Peyer's patch (tissue), 4 donors: ENCODE results near the gene PTGER2. TPM values are rescaled to one million over a fixed set of nuclear protein-coding genes. Genes with fewer than 3 reads are reported as not detected.

ENCODE experiments used
- DNase-seq, 3 donors: peaks; one replicate each; pipeline ENCODE4 v3.0.0-alpha.2; 2017 to 2019
- H3K27ac ChIP-seq, 4 donors: fragments of 200-600 bp; sonication (generic); one replicate each; pipeline ENCODE4 v1.5.1; 2016 to 2019
- H3K27me3 ChIP-seq, 2 donors: fragments of 200-600 bp; sonication (generic); one replicate each; pipeline ENCODE4 v1.5.1; 2019
- H3K36me3 ChIP-seq, 3 donors: fragments of 200-600 bp; sonication (generic); one replicate each; pipeline ENCODE4 v1.5.1; 2016 to 2019
- H3K4me1 ChIP-seq, 4 donors: fragments of 200-600 bp; sonication (generic); one replicate each; pipeline ENCODE4 v1.5.1; 2016 to 2019
- H3K4me3 ChIP-seq, 4 donors: fragments of 200-600 bp; sonication (generic); 1 replicate in 3 of 4; 2 replicates in 1 of 4; pipeline ENCODE4 v1.5.1; 2016 to 2019; ENCODE audit warnings: mild to moderate bottlenecking in 1 of 4
- H3K9me3 ChIP-seq, 4 donors: fragments of 200-600 bp; sonication (generic); one replicate each; pipeline ENCODE4 v1.5.1; 2016 to 2019; ENCODE audit warnings: mild to moderate bottlenecking in 1 of 4
- POLR2A ChIP-seq, 2 donors: fragments of 450-650 bp; IDR thresholded peaks; one replicate each; pipeline ENCODE4 v1.5.1; 2017; ENCODE audit warnings: antibody characterized with exemption in 2 of 2, mild to moderate bottlenecking in 2 of 2, moderate library complexity in 2 of 2
- total RNA-seq, 4 donors: library from RNA; depleted of rRNA; stranded (reverse); fragments of >200 nt; gene quantifications; one replicate each; pipeline ENCODE4 v1.1.0, GENCODE V29; 2016
- TF ChIP-seq, protein P1 (sequence below), 6 experiments: fragments of 450-650 bp in 4 of 6; fragments of 200-600 bp in 2 of 6; sonication (generic) in 1 of 6; IDR thresholded peaks; one replicate each; pipeline ENCODE4 v1.5.1; 2017 to 2019; ENCODE audit warnings: antibody characterized with exemption in 6 of 6, mild to moderate bottlenecking in 3 of 6, moderate library complexity in 1 of 6

Gene PTGER2
- total RNA-seq, 4 donors from 2014 or later, result 2.7 to 6.4 (median 4.9) TPM

DNA sequence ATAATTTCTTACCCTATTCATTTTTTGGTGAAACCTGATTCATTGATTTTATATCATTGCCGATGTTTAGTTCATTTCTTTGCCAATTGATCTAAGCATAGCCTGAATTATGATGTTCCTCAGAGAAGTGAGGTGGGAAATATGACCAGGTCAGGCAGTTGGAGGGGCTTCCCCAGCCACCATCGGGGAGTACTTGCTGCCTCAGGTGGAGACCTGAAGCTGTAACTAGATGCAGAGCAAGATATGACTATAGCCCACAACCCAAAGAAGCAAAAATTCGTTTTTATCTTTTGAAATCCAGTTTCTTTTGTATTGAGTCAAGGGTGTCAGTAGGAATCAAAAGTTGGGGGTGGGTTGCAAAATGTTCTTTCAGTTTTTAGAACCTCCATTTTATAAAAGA lies 38.7 kb upstream of the PTGER2 start:
- Histone ChIP-seq H3K27me3 (no peaks in the 10 kb centered on the region), H3K4me1 (no peaks in the 10 kb centered on the region), H3K27ac (no peak overlapping the region), H3K4me3 (no peak overlapping the region), H3K36me3 (no peaks in the 10 kb centered on the region), H3K9me3 (no peaks in the 10 kb centered on the region)
- no peak for DNase-seq
- TF ChIP-seq POLR2A (IDR thresholded peaks at IDR 0.05), result no peak
- TF ChIP-seq, protein P1, sequence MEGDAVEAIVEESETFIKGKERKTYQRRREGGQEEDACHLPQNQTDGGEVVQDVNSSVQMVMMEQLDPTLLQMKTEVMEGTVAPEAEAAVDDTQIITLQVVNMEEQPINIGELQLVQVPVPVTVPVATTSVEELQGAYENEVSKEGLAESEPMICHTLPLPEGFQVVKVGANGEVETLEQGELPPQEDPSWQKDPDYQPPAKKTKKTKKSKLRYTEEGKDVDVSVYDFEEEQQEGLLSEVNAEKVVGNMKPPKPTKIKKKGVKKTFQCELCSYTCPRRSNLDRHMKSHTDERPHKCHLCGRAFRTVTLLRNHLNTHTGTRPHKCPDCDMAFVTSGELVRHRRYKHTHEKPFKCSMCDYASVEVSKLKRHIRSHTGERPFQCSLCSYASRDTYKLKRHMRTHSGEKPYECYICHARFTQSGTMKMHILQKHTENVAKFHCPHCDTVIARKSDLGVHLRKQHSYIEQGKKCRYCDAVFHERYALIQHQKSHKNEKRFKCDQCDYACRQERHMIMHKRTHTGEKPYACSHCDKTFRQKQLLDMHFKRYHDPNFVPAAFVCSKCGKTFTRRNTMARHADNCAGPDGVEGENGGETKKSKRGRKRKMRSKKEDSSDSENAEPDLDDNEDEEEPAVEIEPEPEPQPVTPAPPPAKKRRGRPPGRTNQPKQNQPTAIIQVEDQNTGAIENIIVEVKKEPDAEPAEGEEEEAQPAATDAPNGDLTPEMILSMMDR (IDR thresholded peaks at IDR 0.05), result no peak

GRCh38 chr14:52277552-52277951 lies 36.6 kb upstream of the PTGER2 start:
- H3K27ac ChIP-seq, result no peak overlapping the region
- no peak overlapping the region for H3K4me3 ChIP-seq
- TF ChIP-seq, protein P1 (IDR thresholded peaks at IDR 0.05), result no peak
- no peak for TF ChIP-seq POLR2A (IDR thresholded peaks at IDR 0.05)
- H3K9me3 ChIP-seq, result no peaks in the 10 kb centered on the region
- H3K36me3 ChIP-seq, result no peaks in the 10 kb centered on the region
- no peaks in the 10 kb centered on the region for H3K27me3 ChIP-seq
- no peaks in the 10 kb centered on the region for H3K4me1 ChIP-seq
- DNase-seq, result no peak

- Histone ChIP-seq H3K27ac (no peak overlapping the region), H3K36me3 (no peaks in the 10 kb centered on the region), H3K4me1 (no peaks in the 10 kb centered on the region), H3K9me3 (no peaks in the 10 kb centered on the region), H3K27me3 (no peaks in the 10 kb centered on the region), H3K4me3 (no peak overlapping the region)
- DNase-seq, result no peak
- no peak for TF ChIP-seq POLR2A (IDR thresholded peaks at IDR 0.05)
- TF ChIP-seq, protein P1 (IDR thresholded peaks at IDR 0.05), result no peak
These were observed 34.7 kb upstream of the PTGER2 start for GRCh38 chr14:52279408-52279807.

- H3K36me3 ChIP-seq, result no peaks in the 10 kb centered on the region
- no peaks in the 10 kb centered on the region for H3K27me3 ChIP-seq
- no peak overlapping the region for H3K27ac ChIP-seq
- no peaks in the 10 kb centered on the region for H3K4me1 ChIP-seq
- DNase-seq, result no peak
- H3K4me3 ChIP-seq, result no peak overlapping the region
- no peak for TF ChIP-seq POLR2A (IDR thresholded peaks at IDR 0.05)
- TF ChIP-seq, protein P1 (IDR thresholded peaks at IDR 0.05), result no peak
- no peaks in the 10 kb centered on the region for H3K9me3 ChIP-seq
These were observed 31.0 kb upstream of the PTGER2 start for GRCh38 chr14:52283099-52283498.

GRCh38 chr14:52286661-52287649 lies 27.2 kb upstream of the PTGER2 start:
- no peaks in the 10 kb centered on the region for H3K9me3 ChIP-seq
- no peaks in the 10 kb centered on the region for H3K27me3 ChIP-seq
- DNase-seq, result no peak
- no peak overlapping the region for H3K27ac ChIP-seq
- H3K4me1 ChIP-seq, result no peaks in the 10 kb centered on the region
- TF ChIP-seq, protein P1 (IDR thresholded peaks at IDR 0.05), result no peak
- no peak for TF ChIP-seq POLR2A (IDR thresholded peaks at IDR 0.05)
- no peaks in the 10 kb centered on the region for H3K36me3 ChIP-seq
- H3K4me3 ChIP-seq, result no peak overlapping the region
